Measurements from ENCODE around the gene CSNK2A2.

Gene CSNK2A2

DNA sequence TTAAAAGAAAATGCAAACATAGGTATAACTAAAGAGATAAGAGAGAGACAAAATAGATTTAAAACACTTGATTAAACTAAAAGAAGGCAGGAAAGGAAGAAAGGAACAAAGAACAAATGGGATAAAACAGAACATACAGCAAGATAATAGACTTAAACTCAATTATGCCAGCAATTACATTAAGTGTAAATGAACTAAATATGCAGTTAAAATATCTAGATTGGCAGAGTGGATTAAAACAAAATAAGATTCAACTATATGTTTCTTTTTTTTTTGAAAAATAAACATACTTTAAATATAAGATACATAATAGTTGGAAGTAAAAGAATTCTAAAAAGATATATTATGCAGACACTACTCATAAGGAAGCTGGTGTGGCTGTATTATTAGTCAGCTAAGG, 59.1 kb downstream of the CSNK2A2 start:
- no peak overlapping the region for H3K9ac ChIP-seq (ENCODE audit: insufficient read length, low read depth)
- peaks cover 32% of the 10 kb centered on the region; the same call in 1 of the 2 replicates for H3K9me3 ChIP-seq (ENCODE audit: insufficient read depth, low read length)
- no peak for TF ChIP-seq YY1 (IDR thresholded peaks at IDR 0.05; ENCODE audit: insufficient read depth, insufficient read length)
- TF ChIP-seq ZNF274 (IDR thresholded peaks at IDR 0.05; ENCODE audit: low read depth, low read length), result no peak
- TF ChIP-seq SUZ12 (IDR thresholded peaks at IDR 0.05; ENCODE audit: extremely low read depth, insufficient read depth, insufficient read length), result no peak
- H3K27me3 ChIP-seq (ENCODE audit: insufficient read depth, insufficient read length), result no peaks in the 10 kb centered on the region
- H3K4me1 ChIP-seq (ENCODE audit: insufficient read depth, insufficient read length), result no peaks in the 10 kb centered on the region
- H3K4me3 ChIP-seq (ENCODE audit: insufficient read length, low read depth), result no peak overlapping the region
- H3K36me3 ChIP-seq (ENCODE audit: insufficient read depth, insufficient read length, low read length), result no peaks in the 10 kb centered on the region
- DNase-seq (ENCODE audit: low read depth, low spot score), result no peak

DNA sequence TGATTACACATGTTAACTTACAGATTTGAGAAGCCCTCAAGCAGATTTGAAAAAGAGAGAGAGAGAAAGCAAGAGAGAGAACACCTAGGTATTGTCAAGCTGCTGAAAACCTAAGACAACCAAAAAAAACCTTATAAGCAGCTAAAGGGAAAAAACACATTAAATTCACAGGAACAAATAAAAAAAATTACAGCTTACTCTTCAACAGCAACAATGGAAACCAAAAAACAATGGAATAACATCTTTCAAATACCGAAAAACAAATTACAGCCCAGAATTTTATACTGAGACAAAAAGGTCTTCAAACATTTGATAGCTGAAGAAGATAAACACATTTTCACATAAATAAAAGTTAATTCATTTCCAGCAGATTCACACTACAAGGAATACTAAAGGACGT, 60.3 kb downstream of the CSNK2A2 start:
- no peak for TF ChIP-seq SUZ12 (IDR thresholded peaks at IDR 0.05; ENCODE audit: extremely low read depth, insufficient read depth, insufficient read length)
- no peak for TF ChIP-seq YY1 (IDR thresholded peaks at IDR 0.05; ENCODE audit: insufficient read depth, insufficient read length)
- TF ChIP-seq ZNF274 (IDR thresholded peaks at IDR 0.05; ENCODE audit: low read depth, low read length), result no peak
- no peaks in the 10 kb centered on the region for H3K36me3 ChIP-seq (ENCODE audit: insufficient read depth, insufficient read length, low read length)
- H3K4me3 ChIP-seq (ENCODE audit: insufficient read length, low read depth), result no peak overlapping the region
- H3K9ac ChIP-seq (ENCODE audit: insufficient read length, low read depth), result no peak overlapping the region
- no peaks in the 10 kb centered on the region for H3K4me1 ChIP-seq (ENCODE audit: insufficient read depth, insufficient read length)
- DNase-seq (ENCODE audit: low read depth, low spot score), result no peak
- H3K27me3 ChIP-seq (ENCODE audit: insufficient read depth, insufficient read length), result no peaks in the 10 kb centered on the region
- peaks cover 32% of the 10 kb centered on the region; the same call in 1 of the 2 replicates for H3K9me3 ChIP-seq (ENCODE audit: insufficient read depth, low read length)

DNA sequence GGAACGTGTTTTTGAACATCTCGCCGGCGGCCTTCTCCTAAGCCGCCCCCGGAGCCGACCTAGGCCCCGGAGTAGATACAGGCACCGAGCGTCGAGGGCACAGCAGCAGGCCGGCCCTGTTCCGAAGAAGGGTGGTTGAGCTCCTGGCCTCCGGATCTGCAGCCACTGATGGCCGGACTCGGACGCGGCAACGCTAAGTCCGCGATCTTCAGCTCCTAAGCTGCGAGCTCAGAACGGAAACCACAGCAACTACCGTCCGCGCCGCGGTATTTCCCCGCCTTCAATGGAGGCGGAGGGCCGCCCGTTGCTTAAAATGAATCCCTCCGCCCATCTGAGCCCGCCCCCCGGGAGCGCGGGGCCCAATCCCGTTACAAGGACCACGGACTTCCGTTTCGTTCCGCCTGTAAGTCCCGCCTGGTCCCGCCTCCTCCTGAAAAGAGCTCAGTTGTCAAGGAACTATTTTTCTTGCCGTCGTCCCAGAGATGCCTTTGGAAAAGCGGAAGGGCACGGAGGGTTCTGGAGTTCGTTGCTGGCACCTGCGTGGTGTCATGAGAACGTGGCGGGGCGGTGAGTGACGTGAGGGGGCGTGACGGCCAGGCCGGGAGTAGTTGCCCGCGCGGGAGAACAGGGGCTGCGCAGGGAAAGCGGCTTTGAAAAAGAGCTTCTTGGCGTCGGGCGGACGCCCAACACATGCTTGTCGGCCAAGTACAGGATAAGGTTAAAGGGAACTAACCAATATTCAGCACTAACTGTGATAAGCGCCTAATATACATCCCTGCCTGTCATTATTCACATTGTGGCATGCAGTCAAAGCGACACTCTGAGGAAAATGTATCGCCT, 68.6 kb downstream of the CSNK2A2 start, which contains the start of gene CFAP20:
TSS of gene CFAP20 (minus strand) at position 285 of the 840 bp plus-strand sequence. CDS start at position 19, 266 bp downstream.
- Histone ChIP-seq H3K9me3 (ENCODE audit: insufficient read depth, low read length) (no peaks in the 10 kb centered on the region), H3K4me1 (ENCODE audit: insufficient read depth, insufficient read length) (no peaks in the 10 kb centered on the region), H3K27me3 (ENCODE audit: insufficient read depth, insufficient read length) (no peaks in the 10 kb centered on the region), H3K9ac (ENCODE audit: insufficient read length, low read depth) (peak within 1 kb of the TSS; percentile 99), H3K36me3 (ENCODE audit: insufficient read depth, insufficient read length, low read length) (peaks cover 18% of the 10 kb centered on the region), H3K4me3 (ENCODE audit: insufficient read length, low read depth) (peak within 1 kb of the TSS; percentile 98)
- DNase-seq (ENCODE audit: low read depth, low spot score), result peak; percentile 99
- TF ChIP-seq ZNF274 (IDR thresholded peaks at IDR 0.05; ENCODE audit: low read depth, low read length) (no peak), YY1 (IDR thresholded peaks at IDR 0.05; ENCODE audit: insufficient read depth, insufficient read length) (no peak), SUZ12 (IDR thresholded peaks at IDR 0.05; ENCODE audit: extremely low read depth, insufficient read depth, insufficient read length) (no peak)

DNA sequence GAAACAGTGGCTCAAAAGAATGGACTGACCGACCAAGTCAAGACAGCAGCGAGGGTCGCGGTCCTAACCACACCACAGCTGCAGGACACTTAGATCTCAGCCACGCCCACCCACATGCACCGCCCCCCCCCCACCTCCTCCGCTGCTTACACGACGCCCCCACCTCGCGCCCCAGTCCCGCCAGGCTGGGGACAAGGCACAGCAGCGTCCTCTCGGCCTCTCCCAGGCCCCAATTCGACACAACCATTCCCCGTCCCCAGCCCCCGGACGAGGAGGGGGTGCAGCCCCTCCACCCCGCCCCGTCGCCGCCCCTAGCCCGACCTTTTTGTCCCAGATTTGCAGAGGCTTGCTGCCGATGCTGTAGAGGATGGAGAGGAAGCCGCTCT, 69.2 kb downstream of the CSNK2A2 start:
- no peak for DNase-seq (ENCODE audit: low read depth, low spot score)
- no peaks in the 10 kb centered on the region for H3K27me3 ChIP-seq (ENCODE audit: insufficient read depth, insufficient read length)
- H3K9ac ChIP-seq (ENCODE audit: insufficient read length, low read depth), result peak overlapping the region; percentile 99
- peaks cover 18% of the 10 kb centered on the region for H3K36me3 ChIP-seq (ENCODE audit: insufficient read depth, insufficient read length, low read length)
- TF ChIP-seq YY1 (IDR thresholded peaks at IDR 0.05; ENCODE audit: insufficient read depth, insufficient read length), result no peak
- no peak for TF ChIP-seq ZNF274 (IDR thresholded peaks at IDR 0.05; ENCODE audit: low read depth, low read length)
- TF ChIP-seq SUZ12 (IDR thresholded peaks at IDR 0.05; ENCODE audit: extremely low read depth, insufficient read depth, insufficient read length), result no peak
- peak overlapping the region; percentile 98 for H3K4me3 ChIP-seq (ENCODE audit: insufficient read length, low read depth)
- H3K4me1 ChIP-seq (ENCODE audit: insufficient read depth, insufficient read length), result no peaks in the 10 kb centered on the region
- no peaks in the 10 kb centered on the region for H3K9me3 ChIP-seq (ENCODE audit: insufficient read depth, low read length)

DNA sequence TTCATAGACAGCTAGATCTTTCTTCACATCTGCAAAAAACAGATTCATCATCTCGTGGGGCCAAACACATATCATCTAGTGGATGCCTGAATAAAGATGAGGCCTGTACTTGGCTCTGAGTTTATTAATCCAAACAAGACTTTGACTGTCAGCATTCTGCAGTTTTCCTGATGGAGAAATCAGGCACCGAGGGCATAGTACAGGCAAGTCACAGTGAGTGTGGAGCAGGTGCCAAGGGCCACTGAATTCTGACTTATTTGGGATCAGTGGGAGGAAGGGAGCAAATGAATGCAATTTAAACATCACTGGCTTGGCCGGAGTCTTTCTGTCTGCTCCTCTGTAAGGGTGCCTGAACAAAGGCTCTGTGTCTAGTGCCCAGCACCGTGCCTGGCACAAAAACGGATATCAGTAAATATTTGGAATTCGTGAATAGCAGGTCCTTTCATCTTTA, 69.7 kb downstream of the CSNK2A2 start:
- H3K9me3 ChIP-seq (ENCODE audit: insufficient read depth, low read length), result no peaks in the 10 kb centered on the region
- no peaks in the 10 kb centered on the region for H3K27me3 ChIP-seq (ENCODE audit: insufficient read depth, insufficient read length)
- H3K4me3 ChIP-seq (ENCODE audit: insufficient read length, low read depth), result peak overlapping the region; percentile 98
- peak overlapping the region; percentile 99 for H3K9ac ChIP-seq (ENCODE audit: insufficient read length, low read depth)
- TF ChIP-seq ZNF274 (IDR thresholded peaks at IDR 0.05; ENCODE audit: low read depth, low read length), result no peak
- no peaks in the 10 kb centered on the region for H3K4me1 ChIP-seq (ENCODE audit: insufficient read depth, insufficient read length)
- DNase-seq (ENCODE audit: low read depth, low spot score), result no peak
- peaks cover 18% of the 10 kb centered on the region for H3K36me3 ChIP-seq (ENCODE audit: insufficient read depth, insufficient read length, low read length)

DNA sequence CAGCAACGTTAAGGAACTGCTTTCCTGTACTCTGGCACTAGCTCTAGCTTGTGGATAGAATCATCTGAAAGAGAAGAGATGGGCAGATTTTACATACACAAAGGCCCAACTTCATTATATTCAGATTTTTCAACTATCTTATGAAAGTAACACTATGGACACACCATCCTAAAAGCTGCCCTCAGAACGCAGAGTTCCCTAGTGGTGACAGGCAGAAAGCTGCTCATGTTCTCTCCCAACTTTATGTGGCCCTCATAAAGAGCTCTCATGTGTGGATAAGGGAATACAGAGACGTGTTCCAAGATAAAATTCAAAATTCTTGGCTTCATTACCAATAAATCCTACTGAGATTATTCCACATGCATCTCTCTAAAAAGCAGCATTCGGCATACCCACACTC, 70.3 kb downstream of the CSNK2A2 start:
- peaks cover 18% of the 10 kb centered on the region for H3K36me3 ChIP-seq (ENCODE audit: insufficient read depth, insufficient read length, low read length)

DNA sequence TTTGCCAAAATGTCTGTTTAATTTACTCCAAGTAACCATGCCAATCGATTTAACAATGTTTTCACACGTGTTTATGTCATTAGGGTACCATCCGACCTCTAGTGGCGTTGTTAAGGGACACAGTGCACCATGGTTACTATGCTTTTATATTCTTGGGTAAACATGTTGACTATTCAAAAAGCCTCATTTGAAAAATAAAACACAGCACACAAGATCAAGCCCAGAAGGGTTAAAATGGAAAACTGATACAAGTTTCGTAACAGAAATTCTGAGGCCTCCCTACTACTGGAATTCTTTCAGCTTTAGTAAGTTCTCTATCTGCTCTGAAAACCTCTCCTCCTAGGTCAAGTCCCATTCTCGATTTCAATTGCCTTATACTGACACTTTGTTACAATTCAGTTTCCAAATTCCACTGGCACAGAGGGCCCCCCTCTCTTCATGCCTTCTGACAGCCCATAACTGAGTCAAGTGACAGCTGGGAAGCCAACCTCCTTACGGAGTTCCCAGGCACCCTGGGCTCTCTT, 70.8 kb downstream of the CSNK2A2 start:
- H3K27me3 ChIP-seq (ENCODE audit: insufficient read depth, insufficient read length), result no peaks in the 10 kb centered on the region
- no peak for DNase-seq (ENCODE audit: low read depth, low spot score)
- no peaks in the 10 kb centered on the region for H3K9me3 ChIP-seq (ENCODE audit: insufficient read depth, low read length)
- H3K4me3 ChIP-seq (ENCODE audit: insufficient read length, low read depth), result peak overlapping the region; percentile 98
- no peak overlapping the region for H3K9ac ChIP-seq (ENCODE audit: insufficient read length, low read depth)
- H3K36me3 ChIP-seq (ENCODE audit: insufficient read depth, insufficient read length, low read length), result peaks cover 18% of the 10 kb centered on the region
- TF ChIP-seq ZNF274 (IDR thresholded peaks at IDR 0.05; ENCODE audit: low read depth, low read length), result no peak
- peaks cover under 1% of the 10 kb centered on the region for H3K4me1 ChIP-seq (ENCODE audit: insufficient read depth, insufficient read length)

More for the DNA sequence above, 70.3 kb downstream of the CSNK2A2 start:
- Histone ChIP-seq H3K9ac (ENCODE audit: insufficient read length, low read depth) (peak overlapping the region; percentile 99), H3K4me1 (ENCODE audit: insufficient read depth, insufficient read length) (no peaks in the 10 kb centered on the region), H3K4me3 (ENCODE audit: insufficient read length, low read depth) (peak overlapping the region; percentile 98), H3K27me3 (ENCODE audit: insufficient read depth, insufficient read length) (no peaks in the 10 kb centered on the region), H3K9me3 (ENCODE audit: insufficient read depth, low read length) (no peaks in the 10 kb centered on the region)
- DNase-seq (ENCODE audit: low read depth, low spot score), result no peak
- no peak for TF ChIP-seq ZNF274 (IDR thresholded peaks at IDR 0.05; ENCODE audit: low read depth, low read length)
- no peak for TF ChIP-seq YY1 (IDR thresholded peaks at IDR 0.05; ENCODE audit: insufficient read depth, insufficient read length)
- TF ChIP-seq SUZ12 (IDR thresholded peaks at IDR 0.05; ENCODE audit: extremely low read depth, insufficient read depth, insufficient read length), result no peak
